Bronchial epithelial cell (primary cell): Measurements from ENCODE around the gene ZNF202. TPM values are rescaled to one million over a fixed set of nuclear protein-coding genes. Genes with fewer than 3 reads are reported as not detected.

Source experiments
- DNase-seq: peaks from one replicate; pipeline ENCODE4 v3.0.0-alpha.2; 2010; ENCODE audit warnings: low read depth
- FAIRE-seq: peaks from 2 replicates; lab custom pipeline; 2011; peaks lifted over from hg19 to GRCh38; lab: Jason Lieb, UNC
- H3K27me3 ChIP-seq: 2 replicates; pipeline ENCODE4 v1.5.1; 2011; ENCODE audit warnings: low read length; ENCODE audit not compliant: control insufficient read depth, insufficient read depth
- H3K36me3 ChIP-seq: 2 replicates; pipeline ENCODE4 v1.5.1; 2011; ENCODE audit warnings: low read length; ENCODE audit not compliant: control insufficient read depth, insufficient read depth
- H3K4me3 ChIP-seq: 2 replicates; pipeline ENCODE4 v1.5.1; 2011; ENCODE audit warnings: mild to moderate bottlenecking, low read depth, low read length, control low read depth
- total RNA-seq: library from RNA; depleted of rRNA; stranded (reverse); fragments of >200 nt; gene quantifications from 2 replicates; pipeline ENCODE4 v1.2.1, GENCODE V29; 2014
- TF ChIP-seq, protein P1 (sequence below): IDR thresholded peaks from 2 replicates; pipeline ENCODE4 v1.5.1; 2011; ENCODE audit warnings: mild to moderate bottlenecking, moderate library complexity, low read length, control low read depth, inconsistent platforms; ENCODE audit not compliant: insufficient read depth, severe bottlenecking

ZNF202 gene
- total RNA-seq, 1 donor from 2014 or later: 14.5 TPM

- no peak for DNase-seq
These were observed 32.5 kb upstream of the ZNF202 start for GRCh38 chr11:123773959-123774358.

DNA sequence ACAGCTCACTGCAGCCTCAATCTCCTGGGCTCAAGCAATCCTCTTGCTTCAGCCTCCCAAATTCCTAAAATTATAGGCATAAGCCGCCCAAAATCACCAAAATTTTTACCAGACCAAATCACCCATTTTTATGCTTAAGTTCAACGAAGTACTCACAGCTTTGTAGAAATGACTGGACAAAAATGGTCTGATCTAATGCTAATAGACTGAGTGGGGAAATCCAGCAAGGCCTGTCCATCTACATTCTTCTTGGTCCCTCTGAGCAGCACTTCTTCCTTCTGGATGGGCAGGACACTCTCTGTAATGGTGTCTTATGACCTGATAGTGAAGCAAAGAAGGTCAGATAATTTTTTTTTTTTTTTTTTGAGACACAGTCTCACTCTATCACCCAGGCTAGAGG, 31.6 kb upstream of the ZNF202 start:
- TF ChIP-seq, protein P1, sequence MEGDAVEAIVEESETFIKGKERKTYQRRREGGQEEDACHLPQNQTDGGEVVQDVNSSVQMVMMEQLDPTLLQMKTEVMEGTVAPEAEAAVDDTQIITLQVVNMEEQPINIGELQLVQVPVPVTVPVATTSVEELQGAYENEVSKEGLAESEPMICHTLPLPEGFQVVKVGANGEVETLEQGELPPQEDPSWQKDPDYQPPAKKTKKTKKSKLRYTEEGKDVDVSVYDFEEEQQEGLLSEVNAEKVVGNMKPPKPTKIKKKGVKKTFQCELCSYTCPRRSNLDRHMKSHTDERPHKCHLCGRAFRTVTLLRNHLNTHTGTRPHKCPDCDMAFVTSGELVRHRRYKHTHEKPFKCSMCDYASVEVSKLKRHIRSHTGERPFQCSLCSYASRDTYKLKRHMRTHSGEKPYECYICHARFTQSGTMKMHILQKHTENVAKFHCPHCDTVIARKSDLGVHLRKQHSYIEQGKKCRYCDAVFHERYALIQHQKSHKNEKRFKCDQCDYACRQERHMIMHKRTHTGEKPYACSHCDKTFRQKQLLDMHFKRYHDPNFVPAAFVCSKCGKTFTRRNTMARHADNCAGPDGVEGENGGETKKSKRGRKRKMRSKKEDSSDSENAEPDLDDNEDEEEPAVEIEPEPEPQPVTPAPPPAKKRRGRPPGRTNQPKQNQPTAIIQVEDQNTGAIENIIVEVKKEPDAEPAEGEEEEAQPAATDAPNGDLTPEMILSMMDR: no peak
- FAIRE-seq (no peak), DNase-seq (no peak)
- Histone ChIP-seq H3K4me3 (no peak overlapping the region), H3K36me3 (no peaks in the 10 kb centered on the region), H3K27me3 (no peaks in the 10 kb centered on the region)

More at GRCh38 chr11:123773959-123774358, 32.5 kb upstream of the ZNF202 start:
- Histone ChIP-seq H3K4me3 (no peak overlapping the region), H3K36me3 (no peaks in the 10 kb centered on the region), H3K27me3 (no peaks in the 10 kb centered on the region)
- TF ChIP-seq, protein P1: no peak
- FAIRE-seq: no peak

DNA sequence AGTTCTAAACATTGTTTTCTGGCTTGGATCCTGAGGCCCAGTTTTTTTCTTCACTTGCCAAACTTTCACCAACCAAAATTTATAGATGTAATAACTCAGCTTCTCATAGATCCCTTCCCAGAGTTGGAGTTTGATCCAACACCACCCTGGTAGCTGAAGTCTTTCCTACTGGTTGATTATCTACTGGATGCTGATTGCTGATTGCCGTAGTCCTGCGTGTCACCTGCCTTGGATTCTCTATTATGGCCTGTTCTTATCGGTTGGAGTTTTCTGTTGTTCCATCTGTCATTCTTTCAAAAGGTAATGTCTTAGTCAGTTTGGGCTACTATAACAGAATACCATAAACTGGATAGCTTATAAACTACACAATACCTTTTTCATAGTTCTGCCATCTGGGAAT, 30.2 kb upstream of the ZNF202 start:
- no peak for DNase-seq
- H3K36me3 ChIP-seq: no peaks in the 10 kb centered on the region
- FAIRE-seq: no peak
- no peaks in the 10 kb centered on the region for H3K27me3 ChIP-seq
- TF ChIP-seq, protein P1: no peak
- H3K4me3 ChIP-seq: no peak overlapping the region

DNA sequence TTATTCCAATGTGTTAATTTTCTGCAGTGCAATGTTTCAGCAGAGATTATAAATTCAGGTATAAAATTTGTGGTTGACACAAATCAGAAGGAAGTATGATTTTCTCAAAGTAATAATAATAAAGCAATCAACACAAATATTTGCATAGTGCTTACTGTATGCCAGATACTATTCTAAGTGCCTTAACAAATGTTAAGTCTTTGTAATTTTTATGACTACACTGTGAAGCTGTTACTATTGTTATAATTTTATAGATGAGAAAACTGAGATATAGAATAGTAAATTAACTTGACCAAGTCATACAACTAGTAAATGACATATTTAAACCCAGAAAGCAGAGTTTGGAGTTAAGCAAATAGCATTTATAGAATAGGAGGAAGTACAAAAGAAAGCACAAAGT, 29.3 kb upstream of the ZNF202 start:
- DNase-seq (no peak), FAIRE-seq (no peak)
- H3K27me3 ChIP-seq: no peaks in the 10 kb centered on the region
- no peak overlapping the region for H3K4me3 ChIP-seq
- no peaks in the 10 kb centered on the region for H3K36me3 ChIP-seq
- TF ChIP-seq, protein P1: no peak

GRCh38 chr11:123765601-123766000, 24.1 kb upstream of the ZNF202 start:
- DNase-seq (no peak), FAIRE-seq (no peak)
- TF ChIP-seq, protein P1: no peak
- Histone ChIP-seq H3K36me3 (no peaks in the 10 kb centered on the region), H3K27me3 (no peaks in the 10 kb centered on the region), H3K4me3 (no peak overlapping the region)

DNA sequence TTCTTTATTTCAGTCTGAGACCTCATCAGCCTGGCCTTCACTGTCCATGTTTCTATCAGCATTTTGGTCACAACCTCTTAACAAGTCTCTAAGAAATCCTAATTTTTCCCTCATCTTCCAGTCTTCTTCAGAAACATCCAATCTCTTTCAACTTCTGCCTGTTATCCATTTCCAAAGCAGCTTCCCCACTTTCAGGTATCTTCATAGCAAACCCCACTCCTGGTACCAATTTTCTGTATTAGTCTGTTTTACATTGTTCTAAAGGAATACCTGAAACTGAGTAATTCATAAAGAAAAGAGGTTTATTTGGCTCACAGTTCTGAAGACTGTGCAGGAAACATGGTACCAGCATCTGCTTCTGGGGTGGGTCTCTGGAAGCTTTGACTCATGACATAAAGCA, 21.0 kb upstream of the ZNF202 start:
- Histone ChIP-seq H3K36me3 (no peaks in the 10 kb centered on the region), H3K27me3 (no peaks in the 10 kb centered on the region), H3K4me3 (no peak overlapping the region)
- DNase-seq (no peak), FAIRE-seq (no peak)
- TF ChIP-seq, protein P1: no peak
